Activated naive CD4-positive, alpha-beta T cell treated with anti-CD3 and anti-CD28 coated beads, Interleukin-2, amount 10 ng/mL, durations not matched to agents 5 hours and 36 hours (primary cell): ENCODE results near the gene ZNF722. TPM values are rescaled to one million over a fixed set of nuclear protein-coding genes. Genes with fewer than 3 reads are reported as not detected.

Source experiments
- total RNA-seq, 2 experiments: library from RNA; stranded (reverse); gene quantifications; one replicate each; pipeline ENCODE4 v1.2.3, GENCODE V29; 2021

ZNF722 gene
- total RNA-seq = not detected

GRCh38 chr7:63998549-63998948 is at the start of gene ZNF722:
TSS of gene ZNF722 (plus strand) at chr7:63998849. CDS start at chr7:63998962, 113 bp downstream.

DNA sequence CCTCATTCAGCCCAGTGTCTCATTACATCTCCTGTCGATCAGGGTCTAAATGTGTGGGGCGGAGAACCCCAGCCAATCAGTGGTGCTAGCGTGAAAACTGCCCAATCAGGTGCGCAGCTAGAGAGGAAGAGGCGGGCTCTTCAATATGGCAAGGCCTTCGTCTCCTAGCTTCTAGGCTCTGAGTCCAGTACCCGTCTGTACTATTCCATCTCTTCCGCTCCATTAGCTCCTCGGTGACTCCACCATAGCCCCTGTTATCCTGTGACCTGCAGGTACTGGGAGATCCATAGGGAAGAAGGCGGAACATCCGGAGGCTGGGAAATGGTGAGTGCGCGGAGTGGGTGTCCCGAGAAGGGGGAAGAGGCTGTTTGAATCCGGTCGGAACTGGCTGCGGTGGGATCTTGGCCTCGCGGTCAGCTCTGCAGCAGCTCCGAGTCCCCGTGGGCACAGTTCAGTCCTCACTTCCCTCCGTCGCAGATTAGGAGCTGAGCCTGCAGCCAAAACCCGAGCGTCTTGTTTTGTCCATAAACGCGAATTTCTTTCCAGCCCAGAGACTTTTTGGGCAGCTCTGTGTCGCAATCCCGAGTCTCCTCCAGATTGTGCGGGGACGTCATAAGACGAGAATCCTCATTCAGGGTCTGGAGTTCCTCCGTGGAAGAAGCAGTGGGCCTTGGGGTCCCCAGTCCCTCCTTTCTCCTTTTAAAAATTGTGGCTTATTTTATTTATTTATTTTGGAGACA is 46.8 kb downstream of the ZNF722 start, which contains the start of gene ZNF727:
TSS of gene ZNF727 (plus strand) at position 134 of the 740 bp plus-strand sequence. CDS start at position 322, 188 bp downstream.

Other genes with a start within 250 kb of the ZNF722 start
- gene ZNF727, start 46.6 kb downstream of the ZNF722 start, total RNA-seq = under 1 TPM in 1 of 2 experiments, not detected in 1; 0.15 TPM
- gene ZNF735, start 208.4 kb downstream of the ZNF722 start, total RNA-seq = not detected
- gene ZNF679, start 229.6 kb downstream of the ZNF722 start, total RNA-seq = not detected